ENCODE measurements around the gene TMTC3.

GRCh38 chr12:88194868-88195267 lies 52.8 kb downstream of the TMTC3 start:
- TF ChIP-seq CTCF (IDR thresholded peaks at IDR 0.05) (no peak), POLR2A (IDR thresholded peaks at IDR 0.05) (no peak)
